NAMALWA (cell line): Measurements from ENCODE around the gene ANKRD11.
A peak's percentile ranks its signal among the peaks of the same experiment; 100 is the strongest.
"Not testable (repeated sequence)": the region's sequence is repeated elsewhere in the genome, so short reads cannot be mapped to it uniquely, and the experiment has no call there.

Experiments used
- DNase-seq: peaks from one replicate; pipeline ENCODE4 v3.0.0-alpha.2; 2015; ENCODE audit warnings: low spot score

The ANKRD11 gene

DNA sequence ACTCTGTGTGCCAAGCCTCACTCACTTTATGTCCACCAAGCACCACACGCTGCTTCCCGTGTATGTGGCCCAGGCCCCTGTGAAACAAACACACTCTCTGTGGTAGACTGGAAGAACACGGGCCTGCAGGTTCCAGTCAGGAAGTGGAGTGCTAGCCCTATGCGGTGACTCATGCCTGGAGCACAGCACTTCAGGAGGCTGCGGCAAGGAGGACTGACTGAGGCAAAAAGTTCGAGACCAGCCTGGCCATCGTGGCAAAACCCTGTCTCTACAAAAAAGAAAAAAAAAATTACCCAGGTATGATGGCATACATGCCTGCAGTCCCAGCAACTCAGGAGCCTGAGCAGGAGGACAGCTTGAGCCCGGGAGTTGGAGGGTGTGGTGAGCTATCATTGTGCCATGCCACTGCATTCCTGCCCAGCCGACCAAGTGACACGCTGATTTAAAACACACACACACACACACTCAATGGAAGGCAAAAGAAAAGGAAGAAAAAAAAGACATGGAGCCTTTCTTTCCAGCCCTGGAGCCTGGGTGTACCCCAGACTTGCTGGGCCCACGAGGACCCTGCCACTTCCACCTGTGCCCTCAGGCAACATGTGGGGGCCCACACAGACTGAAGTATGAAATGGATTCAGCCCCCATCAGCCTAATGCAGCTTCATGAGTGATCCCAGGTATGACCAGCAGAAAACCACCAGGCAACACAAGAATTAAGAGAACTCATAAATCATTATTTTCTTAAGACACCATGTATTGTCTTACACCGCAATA lies 126.6 kb downstream of the ANKRD11 start:
- DNase-seq, result no peak

DNA sequence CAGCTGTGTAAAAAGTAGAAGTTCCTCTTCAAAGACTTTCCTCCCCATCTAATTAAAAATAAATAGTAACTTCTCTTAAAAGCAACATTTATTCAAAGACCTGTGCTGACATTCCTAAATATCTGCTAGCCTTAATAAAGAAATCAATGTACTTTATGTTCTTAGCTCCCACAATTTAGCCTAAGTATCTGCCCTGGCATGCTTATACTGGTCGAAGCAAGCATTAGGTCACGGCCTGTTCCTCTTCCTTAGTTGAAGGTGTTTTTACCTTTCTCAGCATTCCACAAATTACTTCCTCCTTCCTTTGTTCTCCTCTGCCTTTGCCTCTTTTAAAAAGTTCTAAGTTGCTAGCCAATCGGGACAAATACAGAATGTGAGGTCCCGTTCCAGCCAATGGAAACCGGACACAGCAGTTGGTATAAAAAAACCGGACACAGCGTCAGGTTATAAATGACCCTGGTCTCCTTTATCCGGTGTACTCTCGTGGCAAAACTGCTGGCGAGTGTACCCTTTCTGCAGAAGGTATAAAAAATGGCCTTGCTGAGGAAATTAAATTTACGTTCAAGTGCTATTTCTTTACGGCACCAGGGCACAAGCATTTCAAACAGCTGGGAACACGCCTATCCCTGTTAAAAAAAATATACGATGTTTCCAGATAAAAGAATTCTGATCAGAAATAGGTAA lies 127.7 kb downstream of the ANKRD11 start:
- DNase-seq, result not testable (repeated sequence)

DNA sequence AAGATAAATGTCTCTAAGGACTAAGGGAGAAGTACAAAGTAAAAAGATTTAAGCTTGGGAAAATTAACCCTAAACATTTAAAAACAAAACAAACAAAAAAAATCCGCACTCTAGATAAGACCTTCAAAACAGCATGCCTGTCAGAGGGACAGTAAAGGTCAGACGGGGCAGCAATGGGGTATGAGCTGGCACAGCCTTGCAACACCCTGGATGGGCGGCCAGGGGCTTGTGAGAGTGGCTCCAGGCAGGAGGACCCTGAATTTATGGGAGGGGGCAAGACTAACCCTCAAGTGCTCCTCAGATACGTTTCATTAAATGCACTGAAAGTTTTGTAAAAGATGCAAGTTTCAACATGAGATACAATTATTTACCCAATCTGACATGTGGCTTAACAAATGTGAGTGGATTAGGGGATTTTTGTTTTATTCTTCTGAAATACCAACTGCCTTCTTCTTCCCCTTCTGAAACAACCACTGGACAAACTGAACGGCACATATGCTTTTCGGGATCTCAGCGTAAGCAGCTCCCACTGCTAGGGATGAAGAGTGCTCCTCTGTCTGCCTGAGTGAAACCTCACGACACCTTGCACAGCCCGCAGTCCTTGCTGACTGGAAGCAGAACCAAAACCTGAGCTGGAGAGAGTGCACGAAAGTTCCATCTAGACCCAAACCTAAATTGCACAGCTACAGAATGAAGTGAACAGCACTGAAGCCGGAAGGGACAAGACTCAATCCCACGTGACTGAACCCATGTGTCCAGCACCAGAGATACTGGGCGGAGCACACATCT lies 128.4 kb downstream of the ANKRD11 start:
- DNase-seq, result peak; percentile 57

DNA sequence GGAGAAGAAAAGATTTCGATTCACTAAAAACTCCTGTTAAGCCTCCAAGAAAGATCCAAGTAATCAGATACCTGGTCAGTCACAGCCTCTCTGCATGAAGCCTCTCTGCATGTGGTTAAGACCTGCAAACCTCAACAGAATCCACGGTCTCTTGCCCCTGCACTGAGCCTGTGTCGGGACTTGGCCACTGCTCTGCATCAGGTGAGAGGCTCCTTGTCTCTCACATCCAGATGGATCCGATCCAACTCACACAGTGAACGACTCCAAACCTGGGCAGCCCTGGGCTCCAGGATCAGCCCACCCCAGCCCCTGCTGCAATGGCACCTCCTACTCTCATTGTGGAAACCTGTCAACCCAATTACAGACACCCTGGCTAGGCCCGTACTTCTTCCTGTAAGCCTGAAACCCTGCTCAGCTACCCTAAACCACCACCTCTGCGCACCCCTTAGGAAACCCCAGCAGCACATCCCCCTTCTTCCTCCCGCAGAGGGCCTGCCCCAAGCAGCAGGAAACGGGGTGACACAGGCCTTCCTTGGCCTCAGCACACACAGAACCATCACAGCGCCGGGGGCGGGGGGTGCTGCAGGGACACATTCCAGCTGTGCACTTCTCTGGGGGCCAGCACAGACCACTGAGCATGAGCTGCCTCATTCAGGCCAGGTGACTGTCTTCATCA lies 129.5 kb downstream of the ANKRD11 start:
- DNase-seq, result peak; percentile 55

DNA sequence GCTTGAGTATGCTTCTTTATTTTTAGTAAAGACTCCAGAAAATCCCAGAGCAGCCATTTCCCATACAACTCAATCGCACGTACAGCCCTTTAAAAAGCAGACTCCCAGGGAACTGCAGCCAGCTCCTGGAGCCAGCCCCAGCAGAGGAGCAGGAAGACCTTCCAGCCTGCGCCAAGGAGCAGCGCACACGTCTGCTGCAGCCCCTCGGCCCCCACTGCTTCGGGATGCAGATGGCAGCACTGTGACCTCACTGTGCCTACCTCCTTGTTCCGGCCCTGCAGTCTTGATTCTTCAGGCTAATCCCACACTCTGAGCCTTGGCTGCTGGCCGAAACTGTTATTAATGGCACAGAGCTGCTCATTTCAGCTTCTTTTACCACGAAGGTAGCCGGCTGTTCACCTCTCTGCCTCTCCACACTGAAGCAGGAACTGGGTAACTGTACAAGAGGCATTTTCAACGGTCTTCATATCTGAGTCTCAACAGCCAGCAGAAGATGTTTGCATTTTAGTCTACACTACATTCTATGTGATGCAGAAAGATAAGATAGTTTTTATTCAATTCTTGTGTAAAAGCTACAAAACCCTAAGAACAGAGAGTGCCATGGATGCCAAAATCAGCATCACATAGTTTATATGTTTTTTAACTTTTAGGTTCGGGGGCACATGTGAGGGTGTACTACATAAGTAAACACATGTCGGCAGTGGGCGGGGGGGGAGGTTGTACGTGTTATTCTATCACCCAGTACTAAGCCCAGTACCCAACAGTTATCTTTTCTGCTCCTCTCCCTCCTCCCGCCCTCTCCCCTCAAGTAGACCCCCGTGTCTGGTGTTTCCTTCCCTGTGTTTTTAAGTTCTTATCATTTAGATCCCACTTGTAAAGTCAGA lies 130.9 kb downstream of the ANKRD11 start:
- DNase-seq, result peak; percentile 47

DNA sequence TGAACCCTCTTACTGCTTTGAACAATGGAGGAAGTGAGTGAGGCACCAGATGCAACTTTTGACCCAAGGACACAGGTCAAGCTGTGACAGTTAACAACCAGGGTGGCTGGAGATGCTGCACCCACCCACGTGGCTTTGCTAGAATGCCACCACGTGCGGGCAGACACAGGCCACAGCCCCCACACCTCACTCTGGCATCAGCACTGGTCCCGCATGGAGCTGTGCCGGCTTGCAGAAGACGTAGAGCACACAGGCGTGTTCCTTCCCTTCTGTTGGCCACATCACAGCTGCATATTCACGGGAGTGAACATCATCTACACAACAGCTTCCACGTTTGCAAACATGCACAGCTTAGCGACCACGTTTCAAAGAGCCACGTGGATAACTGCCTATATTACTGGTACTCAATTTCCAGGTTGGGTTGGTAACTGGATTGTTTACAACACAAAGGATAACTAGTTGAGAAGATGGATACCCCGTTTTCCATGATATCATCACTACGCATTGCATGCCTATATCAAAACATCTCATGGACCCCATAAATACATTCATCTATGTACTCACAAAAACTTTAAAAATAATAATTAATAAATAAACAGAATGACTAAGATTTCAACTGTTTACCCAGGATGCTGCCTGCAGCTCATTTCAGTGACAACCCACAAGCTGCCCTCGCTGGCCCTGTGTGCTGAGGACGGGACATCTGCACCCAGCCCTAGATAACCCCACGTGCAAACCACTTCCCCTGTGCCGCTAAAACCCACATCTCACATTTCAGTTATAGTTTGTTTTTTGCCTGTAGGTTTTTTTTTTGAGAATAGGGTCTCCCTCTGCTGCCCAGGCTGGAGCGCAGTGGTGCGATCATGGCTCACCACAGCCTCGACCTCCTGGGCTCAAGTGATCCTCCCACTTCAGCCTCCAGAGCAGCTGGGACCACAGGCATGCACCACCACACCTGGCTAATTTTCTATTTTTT lies 132.0 kb downstream of the ANKRD11 start:
- DNase-seq, result peak; percentile 75

DNA sequence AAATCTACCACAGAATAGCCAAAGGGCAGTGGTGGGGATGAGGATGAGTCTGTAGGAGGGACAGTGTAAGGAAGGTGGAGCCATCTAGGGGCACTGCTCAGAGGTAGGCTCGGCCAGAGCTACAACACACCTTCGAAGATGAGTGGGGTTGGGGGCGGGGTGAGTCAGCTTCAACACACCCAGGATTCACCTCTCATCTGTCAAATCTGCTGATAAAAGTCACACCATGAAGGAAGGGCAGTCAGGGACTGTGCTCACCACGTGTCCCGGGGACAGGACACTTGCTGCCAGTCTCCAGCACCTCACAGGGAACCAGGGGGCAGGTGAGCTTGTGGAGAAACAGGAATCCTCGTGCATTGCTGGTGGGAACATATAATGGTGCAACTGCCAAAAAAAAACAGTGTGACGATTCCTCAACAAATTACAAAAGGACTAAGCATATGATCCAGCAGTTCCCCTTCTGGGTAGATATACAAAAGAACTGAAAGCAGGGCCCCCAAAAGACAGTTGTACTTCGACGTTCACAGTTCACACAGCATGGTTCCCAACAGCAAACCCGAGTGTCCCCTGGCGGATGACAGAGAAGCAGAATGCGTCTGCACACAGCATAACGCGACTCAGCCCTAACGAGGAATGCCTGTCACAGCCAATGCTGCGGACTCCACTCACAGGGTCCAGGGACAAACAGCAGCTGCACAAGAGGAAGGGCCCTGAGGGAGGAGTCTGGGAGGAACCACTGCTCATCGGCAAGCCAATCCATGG lies 133.1 kb downstream of the ANKRD11 start:
- DNase-seq, result peak; percentile 80

DNA sequence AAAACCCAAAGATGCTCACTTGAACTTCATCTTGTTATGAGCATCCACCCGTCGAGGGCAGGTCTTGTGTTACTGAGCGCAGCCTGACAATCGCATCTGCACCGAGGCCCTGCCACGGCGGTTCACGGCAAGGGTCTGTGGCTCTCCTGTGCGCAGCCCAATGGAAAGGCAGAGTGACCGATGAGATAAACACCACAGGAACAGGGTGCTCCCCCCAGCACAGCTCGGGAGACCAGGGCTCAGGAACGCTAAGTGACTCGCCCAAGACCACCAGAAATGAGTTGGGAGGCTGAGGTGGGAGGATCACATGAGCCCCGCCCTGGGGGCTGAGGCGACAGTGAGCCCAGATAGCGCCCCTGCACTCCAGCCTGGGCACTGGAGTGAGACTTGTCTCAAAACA lies 134.7 kb downstream of the ANKRD11 start:
- no peak for DNase-seq

DNA sequence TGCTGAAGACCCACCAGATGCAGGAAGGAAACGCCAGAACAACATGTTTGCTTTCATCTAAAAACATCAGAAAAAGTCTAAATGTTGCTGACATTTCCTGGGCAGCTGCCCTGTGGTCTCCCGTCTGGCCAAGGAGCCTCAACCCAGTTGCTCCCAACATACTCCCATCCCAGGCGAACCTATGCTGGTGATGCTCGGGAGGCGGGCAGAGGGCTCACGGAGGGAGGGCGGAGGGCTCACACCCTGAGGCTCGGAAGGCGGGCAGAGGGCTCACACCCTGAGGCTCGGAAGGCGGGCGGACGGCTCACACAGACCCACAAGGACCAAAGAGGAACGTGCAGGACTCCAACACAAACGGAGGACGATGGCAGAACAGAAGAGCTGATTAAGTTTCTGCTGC lies 135.4 kb downstream of the ANKRD11 start:
- no peak for DNase-seq

DNA sequence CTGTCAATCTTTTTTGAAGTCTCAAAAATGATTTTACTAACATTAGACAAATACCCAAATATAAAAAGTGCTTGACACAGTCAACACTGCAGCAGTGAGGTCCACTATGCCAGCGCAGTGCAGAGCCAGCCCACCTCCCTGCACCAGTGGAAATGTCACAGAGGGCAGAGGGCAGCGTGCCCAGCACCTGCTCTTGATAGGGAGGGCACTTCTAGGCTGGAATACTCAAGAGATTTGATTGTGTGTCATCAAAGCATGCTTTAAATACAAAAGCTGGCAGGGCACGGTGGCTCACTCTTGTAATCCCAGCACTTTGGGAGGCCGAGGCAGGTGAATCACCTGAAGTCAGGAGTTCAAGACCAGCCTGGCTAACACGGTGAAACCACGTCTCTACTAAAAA lies 136.0 kb downstream of the ANKRD11 start:
- no peak for DNase-seq

DNA sequence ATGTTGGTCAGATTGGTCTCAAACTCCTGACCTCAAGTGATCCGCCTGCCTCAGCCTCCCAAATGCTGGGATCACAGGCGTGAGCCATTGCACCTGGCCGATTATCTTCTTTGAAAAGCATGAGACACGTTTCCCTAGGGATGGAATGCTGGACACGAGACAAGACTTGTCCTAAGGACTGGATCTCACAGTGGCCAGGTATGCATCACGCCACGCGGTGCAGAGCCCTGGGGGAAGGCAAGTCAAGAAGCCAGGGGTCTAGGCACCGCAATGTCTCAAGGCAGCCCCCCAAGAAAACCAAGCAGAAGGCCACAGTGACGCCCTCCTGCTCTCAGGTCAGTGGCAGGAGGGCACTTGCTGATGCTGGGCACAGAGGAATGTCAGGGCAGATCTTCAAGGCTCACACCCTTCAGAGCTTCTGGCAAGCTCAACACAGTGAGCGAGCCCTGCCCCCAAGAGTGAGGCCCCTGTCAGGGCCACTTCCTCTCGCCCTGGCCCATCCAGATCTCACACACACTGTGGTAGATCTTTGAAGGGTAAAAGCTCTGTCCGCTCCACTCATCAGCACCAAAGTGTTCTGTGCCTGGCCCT lies 138.2 kb downstream of the ANKRD11 start:
- DNase-seq, result no peak

DNA sequence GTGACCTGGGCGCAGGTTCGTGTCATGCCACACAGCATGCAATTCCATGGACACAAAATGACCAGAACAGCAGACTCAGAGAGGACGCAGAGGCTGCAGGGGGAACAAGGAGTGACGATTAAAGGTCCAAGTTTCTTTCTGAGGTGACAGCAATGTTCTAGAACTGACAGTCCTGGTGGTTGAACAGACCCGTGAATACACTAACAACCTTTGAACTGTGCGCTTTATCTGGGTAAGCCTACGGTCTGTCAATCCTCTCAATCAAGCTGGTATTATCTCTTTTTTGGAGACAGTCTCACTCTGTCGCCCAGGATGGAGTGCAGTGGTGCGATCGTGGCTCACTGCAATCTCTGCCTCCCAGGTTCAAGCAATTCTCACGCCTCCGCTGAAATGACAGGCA lies 138.7 kb downstream of the ANKRD11 start:
- no peak for DNase-seq

DNA sequence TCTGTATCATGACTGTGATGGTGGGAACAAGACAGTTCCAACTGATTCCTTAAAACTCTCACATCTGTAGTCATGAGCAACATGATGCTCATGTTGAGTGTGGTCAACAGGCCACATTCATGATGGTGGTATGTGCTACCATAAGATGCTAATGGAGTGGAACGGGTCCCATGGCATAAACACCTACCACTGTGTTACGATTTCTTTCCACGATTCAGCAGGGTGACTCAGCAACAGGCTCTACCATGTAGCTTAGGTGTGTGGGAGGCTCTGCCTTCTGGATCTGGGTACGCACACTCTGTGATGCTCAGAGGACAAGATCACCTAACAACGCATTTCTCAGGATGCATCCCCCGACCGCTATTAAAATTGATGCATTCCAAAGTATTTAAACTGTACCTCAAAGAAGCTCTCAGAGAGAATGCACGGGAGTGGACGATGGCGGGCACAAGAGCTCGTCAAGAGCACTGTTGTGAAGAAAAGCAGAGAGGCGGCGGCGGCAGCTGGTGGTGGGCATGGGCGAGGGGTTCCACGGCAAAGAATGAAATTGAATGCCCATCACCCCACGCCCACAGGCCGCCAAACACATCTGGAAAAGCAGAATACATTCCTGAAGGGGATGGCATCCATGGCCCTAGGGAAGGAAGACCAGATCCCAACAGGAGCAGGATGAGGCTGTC lies 139.5 kb downstream of the ANKRD11 start:
- no peak for DNase-seq

DNA sequence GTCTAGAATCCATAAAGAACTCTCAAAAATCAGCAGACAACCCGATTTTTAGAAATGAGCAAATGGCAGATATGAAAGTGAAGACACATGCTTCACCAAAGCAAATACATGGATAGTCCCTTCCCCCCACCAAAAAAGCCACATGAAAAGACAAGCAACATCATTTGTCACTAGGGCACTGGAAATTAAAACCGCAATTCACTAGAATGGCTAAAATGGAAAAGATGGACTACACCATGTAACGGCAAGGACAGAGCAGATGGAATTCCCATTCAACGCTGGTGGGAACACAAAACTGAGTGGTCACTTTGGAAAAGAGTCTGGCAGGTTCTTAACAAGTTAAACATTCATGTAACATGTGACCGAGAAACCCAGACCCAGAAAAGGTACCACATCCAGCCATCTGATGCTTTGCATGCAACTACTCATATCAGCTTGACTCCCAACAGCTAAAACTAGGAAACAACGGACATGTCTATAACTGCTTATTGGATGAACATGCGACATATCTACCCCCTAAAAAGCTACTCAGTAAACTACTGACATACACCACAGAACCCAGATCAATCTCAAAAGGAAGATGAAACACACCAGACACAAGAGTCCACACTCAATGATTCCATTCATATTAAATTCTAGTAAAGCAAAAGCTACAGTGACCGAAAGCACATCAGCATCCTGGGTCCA lies 140.3 kb downstream of the ANKRD11 start:
- DNase-seq, result no peak

DNA sequence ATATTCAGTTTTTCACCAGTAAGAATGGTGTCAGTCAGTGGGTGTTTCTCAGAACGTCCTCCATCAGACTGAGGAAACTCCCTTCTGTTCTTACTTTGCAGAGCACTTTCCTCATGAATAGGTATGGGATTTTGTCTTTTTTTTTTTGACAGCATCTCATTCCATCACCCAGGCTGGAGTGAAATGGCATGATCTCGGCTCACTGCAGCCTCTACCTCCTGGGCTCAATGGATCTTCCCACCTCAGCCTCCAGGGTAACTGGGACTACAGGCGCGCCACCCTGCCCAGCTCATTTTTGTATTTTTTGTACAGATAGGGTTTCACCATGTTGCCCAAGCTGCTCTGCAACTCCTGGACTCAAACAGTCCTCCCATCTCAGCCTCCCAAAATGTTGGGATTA lies 142.6 kb downstream of the ANKRD11 start:
- DNase-seq, result no peak

DNA sequence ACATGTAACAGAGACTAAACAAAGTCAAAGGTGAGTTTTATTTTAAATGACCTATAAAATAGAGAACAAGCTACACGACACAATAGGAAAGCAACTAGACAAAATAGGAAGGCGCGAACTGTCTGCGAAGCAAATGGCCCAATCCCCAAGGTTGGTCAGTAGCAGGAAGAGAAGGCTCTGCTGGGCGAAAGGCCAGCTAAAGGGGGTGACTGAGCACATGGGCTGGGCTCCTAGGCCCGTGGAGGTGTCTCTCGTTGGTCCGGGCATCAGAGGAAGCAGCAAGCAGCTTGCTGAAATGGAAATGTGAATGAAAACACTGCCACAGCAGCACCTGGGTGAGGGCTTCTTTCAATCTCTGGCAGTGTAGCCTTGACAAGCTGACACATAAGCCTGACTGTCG lies 143.5 kb downstream of the ANKRD11 start:
- no peak for DNase-seq

DNA sequence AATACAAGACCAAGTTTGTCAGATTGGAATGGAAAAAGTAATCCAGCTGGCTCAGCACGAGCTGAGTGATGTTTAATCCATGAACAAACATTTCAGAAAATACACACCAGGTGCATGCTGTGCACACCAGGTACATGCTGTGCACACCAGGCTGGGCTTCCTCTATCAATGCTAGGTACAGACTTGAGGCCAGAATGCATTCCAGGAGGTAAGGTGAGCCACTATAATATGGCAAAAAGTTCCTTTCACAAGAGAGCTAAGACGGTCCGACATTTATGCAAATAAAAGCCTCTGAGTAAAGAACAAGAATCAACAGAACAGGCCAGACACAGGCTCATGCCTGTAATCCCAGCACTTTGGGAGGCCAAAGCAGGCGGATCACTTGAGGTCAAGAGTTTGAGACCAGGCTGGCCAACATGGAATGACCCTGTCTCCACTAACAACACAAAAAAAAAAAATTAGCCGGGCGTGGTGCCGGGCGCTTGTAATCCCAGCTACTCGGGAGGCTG lies 144.7 kb downstream of the ANKRD11 start:
- no peak for DNase-seq
